GM23248 (cell line): Measurements from ENCODE around the gene SMARCC1. TPM values are rescaled to one million over a fixed set of nuclear protein-coding genes. Genes with fewer than 3 reads are reported as not detected.
A peak's percentile ranks its signal among the peaks of the same experiment; 100 is the strongest.

Experiments used
- DNase-seq: peaks from one replicate; pipeline ENCODE4 v3.0.0-alpha.2; 2015
- H2AFZ ChIP-seq: fragments of 200-600 bp; sonication (generic); 2 replicates; pipeline ENCODE4 v1.6.1; 2016; ENCODE audit warnings: antibody characterized with exemption
- H3F3A ChIP-seq: fragments of 200-600 bp; sonication (generic); 2 replicates; pipeline ENCODE4 v1.6.1; 2016; ENCODE audit warnings: mild to moderate bottlenecking, antibody characterized with exemption, mixed run types; ENCODE audit not compliant: insufficient read depth
- H3K27ac ChIP-seq: fragments of 200-600 bp; sonication (generic); 2 replicates; pipeline ENCODE4 v1.5.1; 2016; ENCODE audit warnings: mild to moderate bottlenecking
- H3K27me3 ChIP-seq: fragments of 200-600 bp; sonication (generic); replicated peaks from 2 replicates; pipeline ENCODE4 v1.6.1; 2016; ENCODE audit warnings: mild to moderate bottlenecking; ENCODE audit not compliant: insufficient read depth
- H3K36me3 ChIP-seq: fragments of 200-600 bp; sonication (generic); 2 replicates; pipeline ENCODE4 v1.6.1; 2016; ENCODE audit warnings: low read depth, mild to moderate bottlenecking
- H3K4me1 ChIP-seq: fragments of 200-600 bp; sonication (generic); 2 replicates; pipeline ENCODE4 v1.6.1; 2016; ENCODE audit warnings: mild to moderate bottlenecking; ENCODE audit not compliant: insufficient read depth
- H3K4me2 ChIP-seq: fragments of 200-600 bp; sonication (generic); one replicate; pipeline ENCODE4 v1.6.1; 2016; ENCODE audit warnings: mild to moderate bottlenecking; ENCODE audit not compliant: unreplicated experiment
- H3K4me3 ChIP-seq: fragments of 200-600 bp; sonication (generic); 2 replicates; pipeline ENCODE4 v1.5.1; 2016; ENCODE audit warnings: mild to moderate bottlenecking
- H3K79me2 ChIP-seq: fragments of 200-600 bp; sonication (generic); 2 replicates; pipeline ENCODE4 v1.6.1; 2016; ENCODE audit warnings: mild to moderate bottlenecking; ENCODE audit not compliant: insufficient read depth
- H3K9ac ChIP-seq: fragments of 200-600 bp; sonication (generic); 2 replicates; pipeline ENCODE4 v1.6.1; 2016; ENCODE audit warnings: mild to moderate bottlenecking
- H3K9me2 ChIP-seq: fragments of 200-600 bp; sonication (generic); 2 replicates; pipeline ENCODE4 v1.6.1; 2016; ENCODE audit warnings: mixed run types, mild to moderate bottlenecking, moderate library complexity; ENCODE audit not compliant: insufficient read depth
- H3K9me3 ChIP-seq: fragments of 200-600 bp; sonication (generic); one replicate; pipeline ENCODE4 v1.6.1; 2017; ENCODE audit warnings: low read depth
- H4K20me1 ChIP-seq: fragments of 200-600 bp; sonication (generic); 2 replicates; pipeline ENCODE4 v1.6.0; 2016; ENCODE audit not compliant: insufficient read depth
- EZH2 ChIP-seq: fragments of 200-600 bp; sonication (generic); IDR thresholded peaks from 2 replicates; pipeline ENCODE4 v1.6.1; 2018; ENCODE audit warnings: antibody characterized with exemption, mild to moderate bottlenecking; ENCODE audit not compliant: insufficient read depth, poor library complexity, severe bottlenecking
- EZH2phosphoT487 ChIP-seq: fragments of 200-600 bp; sonication (generic); IDR thresholded peaks from 2 replicates; pipeline ENCODE4 v1.6.1; 2018; ENCODE audit warnings: antibody characterized with exemption, moderate library complexity, mild to moderate bottlenecking, low read depth; ENCODE audit not compliant: insufficient read depth
- WGBS, 2 experiments: methylation state at CpG; one replicate each; pipeline ENCODE4 v1.1.6; 2015 to 2017; ENCODE audit warnings: low lambda C conversion rate in 2 of 2, low coverage in 1 of 2; ENCODE audit errors: missing lambda C conversion rate in 2 of 2; 5-methylcytosine and 5-hydroxymethylcytosine counted together
- in situ Hi-C: fragments of 300-500 bp; cut with MboI; formaldehyde crosslinking; loops from 2 replicates; pipeline ENCODE4 v1.15.0; 2020
- polyA plus RNA-seq: library from polyadenylated mRNA; unstranded; fragments of >200 nt; fragmentation: Nextera tagmentation; extraction: Ambion mirVana; gene quantifications from 2 replicates; pipeline ENCODE4 v1.2.1, GENCODE V29; 2016
- total RNA-seq: library from RNA; depleted of rRNA; stranded (reverse); fragments of >200 nt; shearing (Covaris generic); gene quantifications from 2 replicates; pipeline ENCODE4 v1.2.3, GENCODE V29; 2014

Gene SMARCC1
- total and polyA plus RNA-seq, 2 experiments from 2014 or later = 31.5 to 40.9 TPM

- no peaks in the 10 kb centered on the region for H3K9me2 ChIP-seq
- H2AFZ ChIP-seq = no peak overlapping the region
- H3K9ac ChIP-seq = no peak overlapping the region
- H3K9me3 ChIP-seq = no peaks in the 10 kb centered on the region
- DNase-seq = no peak
- H3F3A ChIP-seq = peaks cover 13% of the 10 kb centered on the region; the same call in 1 of the 2 replicates
- peaks cover 8% of the 10 kb centered on the region for H3K36me3 ChIP-seq
- 94 to 100% methylated on average over 1 of the region's 1 CpG for WGBS, 2 experiments
- H3K4me1 ChIP-seq = peaks cover 12% of the 10 kb centered on the region; the same call in 1 of the 2 replicates
- H3K79me2 ChIP-seq = peaks cover 70% of the 10 kb centered on the region
- H4K20me1 ChIP-seq = no peaks in the 10 kb centered on the region
- H3K27ac ChIP-seq = no peak overlapping the region
- in situ Hi-C loops = no loop called here
- no peak for TF ChIP-seq EZH2
- H3K27me3 ChIP-seq = no peaks in the 10 kb centered on the region
- H3K4me2 ChIP-seq = no peak overlapping the region
- H3K4me3 ChIP-seq = no peak overlapping the region
Observed at GRCh38 chr3:47650294-47650693, 131.4 kb downstream of the SMARCC1 start.

GRCh38 chr3:47647550-47647949, 134.1 kb downstream of the SMARCC1 start:
- WGBS, 2 experiments = 96 to 97% methylated on average over 2 of the region's 2 CpGs
- H3K36me3 ChIP-seq = peaks cover 16% of the 10 kb centered on the region; the same call in 1 of the 2 replicates
- no peaks in the 10 kb centered on the region for H3K9me3 ChIP-seq
- no peak for TF ChIP-seq EZH2
- no peak for TF ChIP-seq EZH2phosphoT487
- no peak overlapping the region for H3K9ac ChIP-seq
- H4K20me1 ChIP-seq = no peaks in the 10 kb centered on the region
- H3K27ac ChIP-seq = no peak overlapping the region
- H3K4me2 ChIP-seq = no peak overlapping the region
- H2AFZ ChIP-seq = no peak overlapping the region
- DNase-seq = no peak
- in situ Hi-C loops = no loop called here
- H3K9me2 ChIP-seq = no peaks in the 10 kb centered on the region
- peaks cover 13% of the 10 kb centered on the region; the same call in 1 of the 2 replicates for H3K4me1 ChIP-seq
- no peak overlapping the region for H3K4me3 ChIP-seq
- peaks cover 13% of the 10 kb centered on the region; the same call in 1 of the 2 replicates for H3F3A ChIP-seq
- no peaks in the 10 kb centered on the region for H3K27me3 ChIP-seq
- H3K79me2 ChIP-seq = peaks cover 62% of the 10 kb centered on the region

GRCh38 chr3:47646362-47646761, 135.3 kb downstream of the SMARCC1 start:
- no peak overlapping the region for H3K9ac ChIP-seq
- H3K27ac ChIP-seq = peak overlapping the region; percentile 26; the same call in 1 of the 2 replicates
- no peaks in the 10 kb centered on the region for H3K9me2 ChIP-seq
- no peak overlapping the region for H3K4me2 ChIP-seq
- TF ChIP-seq EZH2phosphoT487 (no peak), EZH2 (no peak)
- no peaks in the 10 kb centered on the region for H3K27me3 ChIP-seq
- peaks cover 13% of the 10 kb centered on the region; the same call in 1 of the 2 replicates for H3K4me1 ChIP-seq
- H3K79me2 ChIP-seq = peaks cover 59% of the 10 kb centered on the region
- H3K4me3 ChIP-seq = no peak overlapping the region
- in situ Hi-C loops = no loop called here
- no peak overlapping the region for H2AFZ ChIP-seq
- 9 to 16% methylated on average over 4 of the region's 4 CpGs for WGBS, 2 experiments
- H4K20me1 ChIP-seq = no peaks in the 10 kb centered on the region
- H3K9me3 ChIP-seq = no peaks in the 10 kb centered on the region
- DNase-seq = peak; percentile 59
- H3F3A ChIP-seq = peaks cover 13% of the 10 kb centered on the region; the same call in 1 of the 2 replicates
- H3K36me3 ChIP-seq = peaks cover 17% of the 10 kb centered on the region; the same call in 1 of the 2 replicates

- Histone ChIP-seq H2AFZ (no peak overlapping the region), H3F3A (peaks cover 13% of the 10 kb centered on the region; the same call in 1 of the 2 replicates), H3K79me2 (peaks cover 62% of the 10 kb centered on the region), H3K9me3 (no peaks in the 10 kb centered on the region), H3K27ac (no peak overlapping the region), H3K4me1 (peaks cover 13% of the 10 kb centered on the region; the same call in 1 of the 2 replicates), H3K4me2 (no peak overlapping the region), H4K20me1 (no peaks in the 10 kb centered on the region), H3K27me3 (no peaks in the 10 kb centered on the region), H3K36me3 (peaks cover 22% of the 10 kb centered on the region), H3K9ac (no peak overlapping the region), H3K9me2 (no peaks in the 10 kb centered on the region), H3K4me3 (no peak overlapping the region)
- TF ChIP-seq EZH2phosphoT487 (no peak), EZH2 (no peak)
- in situ Hi-C loops = no loop called here
- 90 to 94% methylated on average over 2 of the region's 2 CpGs for WGBS, 2 experiments
- DNase-seq = peak; percentile 27
Observed at GRCh38 chr3:47645551-47645950, 136.1 kb downstream of the SMARCC1 start.
